WERI-Rb-1 (cell line): Measurements from ENCODE around the gene KLHL29.
"Not testable (repeated sequence)": the region's sequence is repeated elsewhere in the genome, so short reads cannot be mapped to it uniquely, and the experiment has no call there.

Experiments used
- DNase-seq: peaks from one replicate; pipeline ENCODE4 v3.0.0-alpha.2; 2020
- H3K27ac ChIP-seq: fragments of 250-450 bp; sonication (Bioruptor Pico); 2 replicates; pipeline ENCODE4 v1.5.1; 2020; ENCODE audit warnings: mild to moderate bottlenecking, moderate library complexity
- H3K27me3 ChIP-seq: fragments of 250-450 bp; sonication (Bioruptor Pico); 2 replicates; pipeline ENCODE4 v1.5.1; 2021; ENCODE audit warnings: mild to moderate bottlenecking, low read depth, moderate library complexity; ENCODE audit not compliant: insufficient read depth, severe bottlenecking
- H3K36me3 ChIP-seq: fragments of 250-450 bp; sonication (Bioruptor Pico); 2 replicates; pipeline ENCODE4 v1.5.1; 2020; ENCODE audit warnings: mild to moderate bottlenecking, moderate library complexity
- H3K4me3 ChIP-seq: 2 replicates; pipeline ENCODE4 v1.5.1; 2011; ENCODE audit warnings: low read depth, mild to moderate bottlenecking, control low read depth, low read length
- H3K9me3 ChIP-seq: fragments of 250-450 bp; sonication (Bioruptor Pico); 2 replicates; pipeline ENCODE4 v1.5.1; 2021; ENCODE audit warnings: mild to moderate bottlenecking, moderate library complexity; ENCODE audit not compliant: severe bottlenecking
- CTCF ChIP-seq: IDR thresholded peaks from 2 replicates; pipeline ENCODE4 v1.5.1; 2011; ENCODE audit warnings: low read depth, mild to moderate bottlenecking, control low read depth, inconsistent platforms, low read length

Gene KLHL29

GRCh38 chr2:23347471-23348092 lies 37.4 kb upstream of the KLHL29 start:
- Histone ChIP-seq H3K27me3 (no peaks in the 10 kb centered on the region), H3K9me3 (peaks cover 6% of the 10 kb centered on the region), H3K36me3 (no peaks in the 10 kb centered on the region), H3K4me3 (no peak overlapping the region), H3K27ac (no peak overlapping the region)
- no peak for TF ChIP-seq CTCF
- no peak for DNase-seq

- not testable (repeated sequence) for H3K4me3 ChIP-seq, DNase-seq, H3K36me3 ChIP-seq, H3K27ac ChIP-seq, H3K9me3 ChIP-seq, H3K27me3 ChIP-seq
Observed at GRCh38 chr2:23348093-23348481, 36.9 kb upstream of the KLHL29 start.

- Histone ChIP-seq H3K9me3 (peaks cover 6% of the 10 kb centered on the region), H3K4me3 (no peak overlapping the region), H3K36me3 (no peaks in the 10 kb centered on the region), H3K27me3 (no peaks in the 10 kb centered on the region), H3K27ac (no peak overlapping the region)
- TF ChIP-seq CTCF, result no peak
- DNase-seq, result no peak
Observed at GRCh38 chr2:23349508-23349907, 35.5 kb upstream of the KLHL29 start.

- H3K36me3 ChIP-seq, result no peaks in the 10 kb centered on the region
- no peak for TF ChIP-seq CTCF
- H3K27me3 ChIP-seq, result no peaks in the 10 kb centered on the region
- no peak overlapping the region for H3K4me3 ChIP-seq
- peaks cover 6% of the 10 kb centered on the region for H3K9me3 ChIP-seq
- no peak overlapping the region for H3K27ac ChIP-seq
- DNase-seq, result no peak
Observed at GRCh38 chr2:23350041-23350791, 34.8 kb upstream of the KLHL29 start.

GRCh38 chr2:23350792-23351355 lies 34.1 kb upstream of the KLHL29 start:
- Histone ChIP-seq H3K4me3 (no peak overlapping the region), H3K36me3 (no peaks in the 10 kb centered on the region)
- no peak for TF ChIP-seq CTCF

GRCh38 chr2:23351388-23352141 lies 33.4 kb upstream of the KLHL29 start:
- H3K36me3 ChIP-seq, result no peaks in the 10 kb centered on the region
- no peaks in the 10 kb centered on the region for H3K9me3 ChIP-seq
- TF ChIP-seq CTCF, result peak; percentile 96
- no peaks in the 10 kb centered on the region for H3K27me3 ChIP-seq
- H3K4me3 ChIP-seq, result no peak overlapping the region
- DNase-seq, result peak; percentile 81
- no peak overlapping the region for H3K27ac ChIP-seq

More at GRCh38 chr2:23350792-23351355, 34.1 kb upstream of the KLHL29 start:
- no peaks in the 10 kb centered on the region for H3K27me3 ChIP-seq
- no peak for DNase-seq
- H3K9me3 ChIP-seq, result no peaks in the 10 kb centered on the region
- H3K27ac ChIP-seq, result no peak overlapping the region
